Keratinocyte (primary cell): ENCODE data around the gene SLCO4C1. TPM values are rescaled to one million over a fixed set of nuclear protein-coding genes. Genes with fewer than 3 reads are reported as not detected.

Experiments used
- DNase-seq: peaks from one replicate; pipeline ENCODE4 v3.0.0-alpha.2; 2011; ENCODE audit warnings: low read depth, missing footprints, low spot score
- FAIRE-seq: peaks from 2 replicates; lab custom pipeline; 2011; peaks lifted over from hg19 to GRCh38; lab: Jason Lieb, UNC
- H2AFZ ChIP-seq: 2 replicates; pipeline ENCODE4 v1.6.0; 2012; ENCODE audit warnings: low read length, control low read depth, inconsistent platforms; ENCODE audit not compliant: control insufficient read depth
- H3K27ac ChIP-seq: 2 replicates; pipeline ENCODE4 v1.5.1; 2011; ENCODE audit warnings: low read length; ENCODE audit not compliant: control insufficient read depth, insufficient read depth
- H3K27me3 ChIP-seq: 3 replicates; pipeline ENCODE4 v1.6.0; 2011; ENCODE audit warnings: low read length; ENCODE audit not compliant: control insufficient read depth, insufficient read depth; ENCODE audit errors: extremely low read depth
- H3K36me3 ChIP-seq, 2 experiments: 2 replicates in 1 of 2; 3 replicates in 1 of 2; pipeline ENCODE4 v1.5.1; 2011; ENCODE audit warnings: low read length in 2 of 2, mild to moderate bottlenecking in 1 of 2; ENCODE audit not compliant: control insufficient read depth in 2 of 2, insufficient read depth in 2 of 2; ENCODE audit errors: extremely low read depth in 1 of 2
- H3K4me1 ChIP-seq: 3 replicates; pipeline ENCODE4 v1.5.1; 2011; ENCODE audit warnings: low read length; ENCODE audit not compliant: control insufficient read depth, insufficient read depth; ENCODE audit errors: extremely low read depth
- H3K4me2 ChIP-seq: 3 replicates; pipeline ENCODE4 v1.6.0; 2011; ENCODE audit warnings: low read depth, low read length; ENCODE audit not compliant: control insufficient read depth, insufficient read depth; ENCODE audit errors: extremely low read depth
- H3K4me3 ChIP-seq, 3 experiments: fragments of 200-600 bp in 1 of 3; sonication (generic) in 1 of 3; 2 replicates in 2 of 3; 3 replicates in 1 of 3; pipeline ENCODE4 v1.5.1; 2011 to 2016; ENCODE audit warnings: low read length in 3 of 3, mild to moderate bottlenecking in 3 of 3, control low read depth in 2 of 3, inconsistent platforms in 1 of 3, low read depth in 1 of 3, mixed read lengths in 1 of 3, mixed run types in 1 of 3, moderate library complexity in 1 of 3; ENCODE audit not compliant: control insufficient read depth in 2 of 3, insufficient read depth in 2 of 3; ENCODE audit errors: extremely low read depth in 1 of 3
- H3K79me2 ChIP-seq: 2 replicates; pipeline ENCODE4 v1.6.0; 2012; ENCODE audit warnings: low read length; ENCODE audit not compliant: control insufficient read depth, insufficient read depth
- H3K9ac ChIP-seq: 3 replicates; pipeline ENCODE4 v1.6.0; 2011; ENCODE audit warnings: low read length; ENCODE audit not compliant: control insufficient read depth, insufficient read depth; ENCODE audit errors: extremely low read depth
- H3K9me1 ChIP-seq: 3 replicates; pipeline ENCODE4 v1.6.0; 2011; ENCODE audit warnings: low read length; ENCODE audit not compliant: control insufficient read depth, insufficient read depth; ENCODE audit errors: extremely low read depth
- H3K9me3 ChIP-seq: 2 replicates; pipeline ENCODE4 v1.5.1; 2012; ENCODE audit warnings: low read depth, low read length; ENCODE audit not compliant: control insufficient read depth
- H4K20me1 ChIP-seq: 3 replicates; pipeline ENCODE4 v1.6.0; 2011; ENCODE audit warnings: low read length; ENCODE audit not compliant: control insufficient read depth, insufficient read depth; ENCODE audit errors: extremely low read depth
- EZH2 ChIP-seq: IDR thresholded peaks from one replicate; pipeline ENCODE4 v1.6.1; 2012; ENCODE audit warnings: inconsistent platforms, mild to moderate bottlenecking, low read length, moderate library complexity
- dilution Hi-C: fragments of 300-500 bp; cut with MboI; formaldehyde crosslinking; loops from one replicate; pipeline ENCODE4 v1.7.0; 2020; ENCODE audit warnings: low sequenced_read_pairs; ENCODE audit not compliant: extremely low pct_ligation_motif_present
- polyA plus RNA-seq, 5 experiments: library from polyadenylated mRNA; depleted of rRNA in 3 of 5; stranded (reverse) in 3 of 5; stranded (forward) in 1 of 5; unstranded in 1 of 5; fragments of >200 nt; gene quantifications; 1 replicate in 1 of 5; 2 replicates in 3 of 5; 3 replicates in 1 of 5; pipeline versions ENCODE4 v1.2.1 to v1.2.3, GENCODE V29; 2011 to 2012; ENCODE audit warnings: missing spikeins in 2 of 5, low read depth in 1 of 5, low replicate concordance in 1 of 5
- TF ChIP-seq, protein P1 (sequence below), 3 experiments: IDR thresholded peaks in 1 of 3; conservative IDR thresholded peaks in 1 of 3; optimal IDR thresholded peaks in 1 of 3; 2 replicates in 2 of 3; 3 replicates in 1 of 3; pipeline versions ENCODE3 to v1.5.1; 2011; ENCODE audit warnings: low read length in 3 of 3, mild to moderate bottlenecking in 3 of 3, moderate library complexity in 2 of 3, control low read depth in 1 of 3, inconsistent platforms in 1 of 3; ENCODE audit not compliant: insufficient read depth in 2 of 3; ENCODE audit errors: extremely low read depth in 1 of 3

Gene SLCO4C1
- polyA plus RNA-seq, 1 donor (not counting 4 experiments of a cell fraction or from before 2014, with no cell fraction given): 0.01 TPM

DNA sequence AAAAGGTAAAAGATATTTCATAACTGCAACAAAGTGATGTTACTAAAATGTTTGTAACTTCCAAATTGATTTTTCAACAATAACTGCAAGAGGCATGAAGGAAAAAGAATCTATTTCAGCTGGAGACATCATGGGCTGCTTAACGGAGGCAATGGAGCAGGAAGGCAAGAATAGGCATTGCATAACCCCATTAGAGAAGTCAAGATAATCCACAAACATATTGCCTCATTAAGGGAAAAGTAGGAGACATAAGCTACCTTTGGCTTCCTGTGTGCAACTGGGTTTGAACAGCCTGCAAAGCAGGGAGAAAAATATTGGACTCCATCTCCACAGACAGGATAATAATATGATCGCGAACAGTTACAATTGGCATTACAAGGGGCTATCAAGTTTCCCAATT, 46.7 kb downstream of the SLCO4C1 start:
- H3K36me3 ChIP-seq: no peaks in the 10 kb centered on the region
- H2AFZ ChIP-seq: no peak overlapping the region
- H3K4me2 ChIP-seq: no peak overlapping the region
- H3K9ac ChIP-seq: no peak overlapping the region
- H3K27me3 ChIP-seq: no peaks in the 10 kb centered on the region
- no peak for FAIRE-seq
- TF ChIP-seq EZH2: no peak
- TF ChIP-seq, protein P1, sequence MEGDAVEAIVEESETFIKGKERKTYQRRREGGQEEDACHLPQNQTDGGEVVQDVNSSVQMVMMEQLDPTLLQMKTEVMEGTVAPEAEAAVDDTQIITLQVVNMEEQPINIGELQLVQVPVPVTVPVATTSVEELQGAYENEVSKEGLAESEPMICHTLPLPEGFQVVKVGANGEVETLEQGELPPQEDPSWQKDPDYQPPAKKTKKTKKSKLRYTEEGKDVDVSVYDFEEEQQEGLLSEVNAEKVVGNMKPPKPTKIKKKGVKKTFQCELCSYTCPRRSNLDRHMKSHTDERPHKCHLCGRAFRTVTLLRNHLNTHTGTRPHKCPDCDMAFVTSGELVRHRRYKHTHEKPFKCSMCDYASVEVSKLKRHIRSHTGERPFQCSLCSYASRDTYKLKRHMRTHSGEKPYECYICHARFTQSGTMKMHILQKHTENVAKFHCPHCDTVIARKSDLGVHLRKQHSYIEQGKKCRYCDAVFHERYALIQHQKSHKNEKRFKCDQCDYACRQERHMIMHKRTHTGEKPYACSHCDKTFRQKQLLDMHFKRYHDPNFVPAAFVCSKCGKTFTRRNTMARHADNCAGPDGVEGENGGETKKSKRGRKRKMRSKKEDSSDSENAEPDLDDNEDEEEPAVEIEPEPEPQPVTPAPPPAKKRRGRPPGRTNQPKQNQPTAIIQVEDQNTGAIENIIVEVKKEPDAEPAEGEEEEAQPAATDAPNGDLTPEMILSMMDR (optimal IDR thresholded peaks at IDR 0.05 in 1 of 3, IDR thresholded peaks at IDR 0.05 in 1 of 3, conservative IDR thresholded peaks at IDR 0.05 in 1 of 3; ENCODE audit: extremely low read depth in 1 of 3, insufficient read depth in 2 of 3, low read length in 3 of 3): no peak
- no peaks in the 10 kb centered on the region for H3K4me1 ChIP-seq
- no peak for DNase-seq
- H3K9me1 ChIP-seq: no peaks in the 10 kb centered on the region
- dilution Hi-C loops: no loop called here
- no peak overlapping the region for H3K27ac ChIP-seq
- H4K20me1 ChIP-seq: no peaks in the 10 kb centered on the region
- no peaks in the 10 kb centered on the region for H3K79me2 ChIP-seq
- H3K9me3 ChIP-seq: no peaks in the 10 kb centered on the region
- H3K4me3 ChIP-seq: no peak overlapping the region

DNA sequence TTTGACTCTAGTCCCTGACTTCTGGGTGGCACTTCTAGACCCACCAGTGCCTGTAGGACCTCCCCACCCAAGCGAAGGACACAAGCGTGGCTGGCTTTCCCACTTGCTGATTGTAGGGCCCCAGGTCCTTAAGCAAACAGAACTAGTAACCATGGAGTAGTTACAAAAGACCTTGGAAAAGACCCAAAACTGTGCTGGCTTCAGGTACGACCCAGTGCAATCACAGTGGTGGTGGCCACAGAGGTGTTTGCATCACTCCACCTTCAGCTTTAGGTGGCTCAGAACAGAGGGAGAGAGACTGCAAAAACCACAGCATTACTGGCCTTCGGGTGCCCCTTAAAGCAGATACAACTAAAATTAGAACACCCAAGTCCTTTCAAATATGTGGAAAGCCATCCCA, 52.9 kb downstream of the SLCO4C1 start:
- Histone ChIP-seq H3K79me2 (no peaks in the 10 kb centered on the region), H3K27me3 (no peaks in the 10 kb centered on the region), H2AFZ (no peak overlapping the region), H3K4me3 (no peak overlapping the region), H3K27ac (no peak overlapping the region), H4K20me1 (no peaks in the 10 kb centered on the region), H3K9me3 (peaks cover 2% of the 10 kb centered on the region), H3K9ac (no peak overlapping the region), H3K4me2 (no peak overlapping the region), H3K9me1 (no peaks in the 10 kb centered on the region), H3K36me3 (no peaks in the 10 kb centered on the region), H3K4me1 (no peaks in the 10 kb centered on the region)
- dilution Hi-C loops: no loop called here
- DNase-seq (no peak), FAIRE-seq (no peak)
- TF ChIP-seq, protein P1 (optimal IDR thresholded peaks at IDR 0.05 in 1 of 3, IDR thresholded peaks at IDR 0.05 in 1 of 3, conservative IDR thresholded peaks at IDR 0.05 in 1 of 3; ENCODE audit: extremely low read depth in 1 of 3, insufficient read depth in 2 of 3, low read length in 3 of 3): no peak
- TF ChIP-seq EZH2: no peak
